NCI-H2196 (cell line): ENCODE measurements around the gene SORBS2.

Source experiments
- DNase-seq: peaks from one replicate; lab custom pipeline; 2025; ENCODE audit not compliant: unreplicated experiment; lab: John Stamatoyannopoulos, UW

Gene SORBS2

GRCh38 chr4:185801471-185801870 is 10.5 kb downstream of the SORBS2 start:
- DNase-seq = no peak

DNA sequence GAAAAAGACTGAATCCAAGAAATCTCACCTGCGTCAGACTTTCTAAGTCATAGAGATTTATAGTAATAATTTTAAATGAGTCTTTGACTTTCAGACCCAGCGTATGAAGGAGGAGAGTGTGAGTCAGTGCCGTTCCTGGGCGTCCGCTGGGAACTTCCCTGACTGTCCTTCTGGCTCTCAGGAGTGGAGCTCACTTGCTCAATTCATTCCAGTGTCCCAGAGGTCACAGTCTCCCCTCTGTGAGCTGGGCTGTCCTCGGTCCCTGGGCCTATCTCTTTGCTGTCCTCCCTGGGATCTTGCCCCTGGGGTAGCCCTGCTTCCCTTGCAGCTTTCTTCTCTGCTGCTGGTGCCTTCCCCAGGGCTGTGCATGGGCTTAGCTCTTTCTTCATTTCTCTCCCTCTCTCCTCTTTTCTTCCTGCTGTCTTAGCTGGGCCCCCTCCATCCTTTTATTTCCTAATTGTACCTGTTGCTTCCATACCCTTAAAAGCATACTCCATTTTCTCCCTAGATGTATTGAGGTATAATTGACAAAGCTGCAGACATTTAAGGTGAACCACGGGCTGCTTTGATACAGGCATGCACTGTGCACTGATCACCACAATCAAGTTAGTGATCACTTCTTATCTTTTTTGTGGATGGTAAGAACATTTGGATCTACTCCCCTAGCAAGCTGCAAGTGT is 11.6 kb downstream of the SORBS2 start:
- DNase-seq = no peak

DNA sequence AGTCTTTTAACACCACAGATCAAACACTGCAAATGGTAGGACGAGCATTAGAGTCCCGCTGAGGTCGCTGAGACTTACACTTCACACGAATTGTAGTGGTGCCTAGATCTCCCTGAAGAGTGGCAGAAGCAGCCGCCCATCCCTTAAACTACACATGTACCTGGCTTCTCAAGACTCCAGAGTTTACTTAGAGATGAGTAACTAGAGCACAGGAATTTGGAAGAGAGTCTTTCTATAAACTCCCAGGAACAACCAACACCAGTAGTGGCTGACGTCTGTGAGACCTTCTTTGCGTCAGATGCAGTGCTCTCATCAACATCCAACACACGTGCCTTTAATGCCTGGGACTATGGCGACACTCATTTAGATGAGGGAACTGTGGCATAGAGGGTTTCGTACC is 12.6 kb downstream of the SORBS2 start:
- no peak for DNase-seq

GRCh38 chr4:185797596-185798338 is 14.2 kb downstream of the SORBS2 start:
- DNase-seq = no peak

DNA sequence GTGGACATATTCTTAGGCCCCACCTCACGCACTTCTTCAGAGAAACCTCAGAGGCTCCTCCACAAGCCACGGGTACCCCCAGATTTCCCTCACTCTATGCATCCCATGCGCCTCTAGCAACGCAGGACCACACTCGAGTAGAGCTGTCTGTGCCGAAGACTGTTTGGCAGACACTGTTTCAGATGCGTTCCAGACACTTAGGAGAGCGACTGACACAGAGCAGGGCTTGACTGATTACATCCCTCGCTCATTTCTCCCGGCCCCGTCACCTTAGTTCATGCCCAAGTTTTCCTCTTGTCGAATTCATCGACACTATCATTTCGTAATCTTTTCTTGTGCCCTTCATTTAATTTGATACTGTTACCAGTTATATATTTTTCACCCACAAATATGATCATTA is 15.0 kb downstream of the SORBS2 start:
- no peak for DNase-seq

- no peak for DNase-seq
Observed at GRCh38 chr4:185796176-185796575, 15.8 kb downstream of the SORBS2 start.

DNA sequence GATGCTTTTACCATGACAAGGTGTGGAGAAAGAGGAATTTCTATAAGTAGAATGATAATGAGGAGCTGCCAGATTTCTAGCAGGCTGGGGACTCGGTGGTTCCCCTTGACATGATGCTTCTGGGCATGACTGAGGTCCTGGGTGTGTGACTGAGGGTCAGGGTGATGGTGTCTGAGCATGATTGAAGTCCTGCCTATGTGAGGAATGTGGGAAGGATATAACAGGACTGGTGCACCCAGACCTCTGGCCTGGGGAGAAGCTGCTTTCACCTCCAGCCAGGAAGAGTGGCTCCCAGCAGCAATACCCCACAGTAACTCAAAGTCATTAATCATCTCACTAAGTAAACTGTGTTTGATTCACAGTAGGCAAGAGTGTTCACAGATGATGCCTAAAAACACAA is 17.4 kb downstream of the SORBS2 start:
- DNase-seq = no peak

DNA sequence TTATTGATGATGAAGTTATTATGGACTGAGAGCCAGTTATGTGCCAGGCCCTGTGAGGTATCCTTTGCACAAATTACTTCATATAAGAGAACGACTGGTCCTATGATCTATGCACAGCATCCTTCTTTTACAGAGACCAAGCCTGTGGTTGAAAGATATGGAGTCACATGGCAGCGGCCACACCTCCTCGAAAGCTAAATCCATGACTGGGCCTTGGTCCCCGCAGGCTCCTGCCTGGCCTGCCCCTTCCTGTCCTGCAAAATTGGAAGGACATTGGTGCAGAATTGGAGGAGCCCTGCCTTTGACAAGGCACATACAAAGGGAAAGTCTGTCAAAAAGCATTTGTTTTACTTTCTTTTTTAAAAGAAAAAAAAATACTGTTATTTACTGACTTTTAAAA is 18.3 kb downstream of the SORBS2 start:
- DNase-seq = no peak

GRCh38 chr4:185793116-185793485 is 18.9 kb downstream of the SORBS2 start:
- DNase-seq = no peak

DNA sequence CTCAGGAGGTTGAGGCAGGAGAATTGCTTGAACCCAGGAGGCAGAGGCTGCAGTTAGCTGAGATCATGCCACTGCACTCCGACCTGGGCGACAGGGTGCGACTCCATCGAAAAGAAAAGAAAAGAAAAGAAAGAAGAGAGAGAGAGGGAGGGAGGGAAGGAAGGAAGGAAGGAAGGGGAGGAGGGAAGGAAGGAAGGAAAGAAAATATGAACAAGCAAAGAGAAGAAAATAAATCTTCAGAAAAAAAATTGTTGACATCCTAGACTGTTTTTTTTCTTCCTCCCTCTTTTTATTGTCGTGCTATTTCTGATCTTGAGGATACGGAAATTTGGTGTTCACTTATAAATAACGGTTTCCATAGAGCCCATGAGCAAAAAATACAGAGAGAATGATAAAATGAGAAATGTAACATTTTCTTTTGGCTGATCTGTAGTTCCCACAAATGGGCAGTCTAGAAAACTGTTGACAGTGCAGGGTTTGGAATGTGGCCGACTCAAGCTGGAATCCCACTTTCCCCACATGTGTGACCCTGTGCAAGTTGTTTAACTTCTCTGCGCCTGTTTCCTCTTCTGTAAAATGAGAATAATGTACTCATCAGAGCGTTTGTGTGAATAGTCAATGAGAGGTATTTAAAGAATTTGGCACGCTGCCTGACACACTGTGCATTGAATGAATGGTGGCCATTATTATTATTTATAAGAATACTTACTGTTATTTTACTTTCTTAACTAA is 19.4 kb downstream of the SORBS2 start:
- DNase-seq = no peak

GRCh38 chr4:185787926-185788679 is 23.9 kb downstream of the SORBS2 start:
- no peak for DNase-seq

DNA sequence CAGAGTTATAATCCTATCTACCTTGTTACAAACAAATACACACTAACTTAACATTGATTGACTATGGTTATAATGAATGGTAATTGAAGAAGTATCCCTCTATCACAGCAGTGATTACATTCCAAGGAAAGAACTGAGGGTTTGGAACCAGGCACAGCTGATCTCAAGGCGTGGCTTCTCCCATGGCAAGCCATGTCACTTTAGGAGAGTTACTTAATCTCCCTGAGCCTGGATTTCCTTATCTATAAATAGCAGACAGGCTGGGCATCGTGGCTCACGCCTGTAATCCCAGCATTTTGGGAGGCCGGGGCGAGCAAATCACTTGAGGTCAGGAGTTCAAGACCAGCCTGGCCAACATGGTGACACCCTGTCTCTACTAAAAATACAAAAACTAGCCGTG is 25.6 kb downstream of the SORBS2 start:
- DNase-seq = no peak

DNA sequence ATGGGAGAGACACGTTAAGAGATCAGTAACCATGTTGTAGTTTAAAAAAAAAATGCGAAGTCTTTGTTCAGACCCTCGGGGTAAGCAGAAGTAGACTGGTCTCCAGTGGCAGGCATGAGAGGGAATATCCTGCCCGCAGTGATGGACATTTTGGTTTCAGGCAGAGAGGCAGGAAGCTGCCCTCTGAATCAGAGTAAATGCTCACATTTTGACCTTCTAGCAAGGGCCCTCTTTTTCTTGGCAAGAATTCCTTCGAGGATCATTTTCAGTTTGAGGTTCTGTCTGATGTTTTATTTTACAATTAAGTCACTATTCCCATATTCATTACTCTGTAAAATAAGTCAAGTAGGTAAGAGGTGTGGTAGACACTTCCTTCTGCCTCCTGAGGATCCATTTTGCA is 28.4 kb downstream of the SORBS2 start:
- DNase-seq = no peak

GRCh38 chr4:185782523-185782922 is 29.5 kb downstream of the SORBS2 start:
- DNase-seq = no peak

GRCh38 chr4:185781555-185782215 is 30.3 kb downstream of the SORBS2 start:
- no peak for DNase-seq

DNA sequence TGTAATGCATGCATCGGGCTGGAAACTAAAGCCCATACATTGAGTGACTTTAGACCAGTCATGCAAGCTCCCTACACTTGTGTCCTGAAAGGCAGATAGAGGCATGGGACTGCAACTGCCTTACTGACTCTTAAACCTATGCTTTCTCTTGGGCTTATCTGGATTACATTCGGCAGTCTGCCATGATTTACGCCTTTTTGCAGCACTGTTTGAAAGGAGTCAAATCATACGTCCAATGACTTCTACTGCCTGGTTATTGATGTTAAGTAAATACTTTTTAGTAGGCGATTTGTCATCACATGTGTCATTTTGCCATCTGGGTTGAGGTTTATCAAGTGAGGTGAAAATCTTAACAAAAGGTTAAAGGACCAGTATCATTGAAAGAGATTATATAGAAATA is 31.5 kb downstream of the SORBS2 start:
- no peak for DNase-seq

DNA sequence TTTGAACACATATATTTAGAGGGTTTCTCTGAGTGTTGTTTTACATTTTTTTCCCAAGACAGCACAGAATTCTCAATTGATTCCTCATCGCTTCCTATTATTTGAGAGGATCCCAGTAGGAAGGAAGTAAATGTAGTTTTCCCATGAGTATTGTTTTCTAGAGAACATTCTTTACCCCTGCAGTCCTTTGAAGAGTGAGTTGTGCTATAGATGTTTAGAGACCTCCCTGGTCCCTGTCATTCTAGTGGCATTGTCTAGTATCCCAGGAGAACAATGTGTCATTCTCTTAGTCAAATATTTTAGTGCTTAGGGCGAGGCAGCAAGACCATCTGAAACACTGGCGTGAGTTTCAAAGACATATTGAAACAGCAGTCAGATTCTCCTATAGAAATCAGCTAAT is 32.5 kb downstream of the SORBS2 start:
- no peak for DNase-seq

DNA sequence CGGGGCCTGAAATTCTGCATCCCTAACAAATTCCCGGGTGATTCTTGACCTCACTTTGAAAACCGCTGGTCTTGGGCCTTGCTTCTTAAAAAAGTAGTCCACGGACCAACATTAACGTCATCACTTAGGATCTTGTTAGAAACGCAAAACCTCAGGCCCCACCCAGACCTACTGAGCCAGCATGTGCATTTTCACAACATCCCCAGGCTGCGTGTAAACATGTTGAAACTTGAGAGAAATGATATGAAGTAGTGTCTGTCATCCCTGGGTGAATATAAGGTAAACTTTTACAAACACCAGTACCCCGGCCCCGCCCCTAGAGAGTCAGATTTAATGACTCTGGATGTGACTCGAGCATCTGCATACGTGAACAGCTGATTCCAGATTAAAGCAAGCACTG is 33.7 kb downstream of the SORBS2 start:
- no peak for DNase-seq

DNA sequence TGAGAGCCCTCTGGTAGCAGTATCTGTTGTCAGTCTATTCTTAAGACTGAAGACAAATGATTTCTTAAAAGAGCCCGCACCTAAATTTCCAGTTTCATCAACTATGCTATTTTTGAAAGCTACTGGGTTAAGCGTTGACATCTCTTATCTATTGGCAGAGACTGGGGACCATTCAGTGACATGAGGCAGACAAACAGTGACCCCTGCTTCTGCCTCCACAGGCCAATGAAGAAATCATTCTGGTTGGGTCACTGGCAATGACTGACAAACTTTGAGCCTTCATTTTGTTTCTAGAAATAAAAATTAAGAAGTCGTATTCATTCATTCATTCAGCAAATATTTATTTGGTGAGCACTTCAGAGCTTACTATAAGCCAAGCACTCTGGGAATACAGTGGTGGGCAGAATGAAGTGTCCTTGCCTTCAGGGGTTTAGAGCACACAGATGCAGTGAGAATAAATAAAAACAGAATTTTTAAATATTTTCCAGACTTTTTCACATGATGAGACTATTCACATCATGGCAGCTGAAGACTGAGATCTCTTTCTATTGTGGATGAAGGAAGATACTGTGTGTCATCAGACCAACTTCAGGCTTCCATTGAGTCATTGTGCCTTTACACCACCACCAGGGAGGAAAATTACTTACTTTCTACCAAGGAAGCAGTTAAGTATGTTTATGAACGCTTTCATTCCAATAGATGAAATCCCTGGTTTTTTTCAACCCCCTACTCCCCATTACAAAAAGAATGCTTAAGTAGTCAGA is 36.0 kb downstream of the SORBS2 start:
- DNase-seq = no peak
